NCI-H1694 (cell line): ENCODE results near the gene TTC27.
A peak's percentile ranks its signal among the peaks of the same experiment; 100 is the strongest.
"Not testable (repeated sequence)": the region's sequence is repeated elsewhere in the genome, so short reads cannot be mapped to it uniquely, and the experiment has no call there.

Experiments used
- DNase-seq: peaks from one replicate; lab custom pipeline; 2025; lab: John Stamatoyannopoulos, UW

The TTC27 gene

DNA sequence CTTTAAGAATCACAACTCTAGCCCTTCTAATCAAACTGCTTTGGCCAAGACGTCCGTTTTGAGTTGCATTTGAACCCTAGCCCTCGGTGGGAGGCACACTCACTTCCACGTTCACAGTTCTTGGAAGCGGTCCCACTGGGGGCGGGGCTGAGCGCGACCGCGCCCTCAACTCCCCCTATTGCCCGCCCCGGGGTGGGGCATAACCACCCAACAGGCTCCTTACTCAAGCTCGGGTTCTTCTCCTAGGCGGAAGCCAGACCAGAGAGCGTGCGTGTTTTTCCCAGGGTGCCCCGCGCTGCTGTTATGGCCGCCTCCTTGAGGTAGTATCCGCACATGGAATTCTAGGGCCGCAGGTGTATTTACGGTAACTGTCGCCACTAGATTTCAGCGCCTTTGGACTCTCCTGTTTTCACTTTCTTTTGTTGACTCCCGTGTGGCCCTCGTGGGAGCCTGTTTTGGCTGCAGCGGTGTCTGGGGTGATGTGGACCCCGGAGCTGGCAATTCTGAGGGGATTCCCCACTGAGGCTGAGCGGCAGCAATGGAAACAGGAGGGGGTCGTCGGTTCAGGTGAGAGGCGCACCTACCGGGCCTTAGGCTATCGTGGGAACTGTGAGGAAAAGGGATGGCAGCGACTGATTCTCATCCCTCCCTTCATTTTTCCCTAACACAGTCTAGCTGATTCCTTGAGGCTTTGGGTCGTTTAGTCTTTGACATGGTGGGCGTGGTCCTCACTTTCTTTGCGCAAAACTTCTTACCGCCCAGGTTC, at the start of gene TTC27:
TTC27 (plus strand) TSS at position 237 of the 766 bp plus-strand sequence; CDS start at position 480, 243 bp downstream.
- peak; percentile 79 for DNase-seq

DNA sequence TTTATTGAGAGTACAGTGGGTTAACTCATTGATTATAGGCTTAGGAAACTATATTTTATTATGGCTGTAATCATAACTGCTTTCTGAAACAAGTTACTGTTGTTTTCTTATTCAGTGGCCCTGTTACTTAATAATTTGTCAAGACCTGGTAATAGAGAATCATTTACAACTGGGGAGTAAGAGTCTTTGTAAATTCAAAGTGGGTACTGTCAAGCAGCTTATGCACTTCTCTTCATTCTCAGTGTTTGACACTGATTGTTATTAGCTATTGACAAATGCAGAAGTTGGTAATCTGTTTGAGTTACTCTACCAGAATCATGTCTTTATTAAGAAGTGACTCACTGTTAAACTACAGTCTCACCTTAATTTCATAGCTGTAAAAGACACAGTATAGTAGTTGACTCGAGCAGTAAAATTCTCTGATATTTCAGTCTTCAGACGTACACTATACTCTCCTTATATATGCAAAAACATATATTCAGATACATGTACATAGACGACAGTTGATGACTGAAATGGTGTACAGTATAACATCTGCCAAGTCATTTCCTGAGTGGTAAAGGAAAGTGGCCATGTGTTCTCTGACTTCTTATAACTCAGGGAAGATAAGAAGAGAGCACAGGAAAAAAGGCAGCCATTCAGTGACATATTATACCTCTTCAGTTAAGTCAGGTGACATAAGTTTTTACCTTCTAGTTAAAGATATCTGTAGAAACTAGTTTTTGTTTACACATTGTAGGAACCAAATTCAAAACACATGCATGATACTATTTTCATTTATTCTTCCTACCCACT, 36.0 kb upstream of the TTC27 start:
- no peak for DNase-seq

DNA sequence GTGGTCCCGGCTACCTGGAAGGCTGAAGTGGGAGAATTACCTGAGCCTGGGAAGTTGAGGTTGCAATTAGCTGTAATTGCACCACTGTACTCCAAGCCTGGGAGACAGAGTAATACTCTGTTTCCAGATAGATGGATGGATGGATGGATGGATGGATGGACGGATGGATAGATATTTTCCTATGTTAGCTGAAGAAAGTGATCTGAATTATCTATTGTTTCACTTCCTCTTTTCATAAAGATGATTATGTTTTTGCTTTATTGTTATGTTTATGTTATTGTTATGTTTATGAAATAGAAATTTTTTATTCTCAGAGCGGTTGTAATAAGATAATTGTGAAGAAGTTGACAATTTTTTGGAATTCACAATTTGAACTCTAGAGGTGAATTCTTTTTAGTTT, 33.3 kb upstream of the TTC27 start:
- no peak for DNase-seq

DNA sequence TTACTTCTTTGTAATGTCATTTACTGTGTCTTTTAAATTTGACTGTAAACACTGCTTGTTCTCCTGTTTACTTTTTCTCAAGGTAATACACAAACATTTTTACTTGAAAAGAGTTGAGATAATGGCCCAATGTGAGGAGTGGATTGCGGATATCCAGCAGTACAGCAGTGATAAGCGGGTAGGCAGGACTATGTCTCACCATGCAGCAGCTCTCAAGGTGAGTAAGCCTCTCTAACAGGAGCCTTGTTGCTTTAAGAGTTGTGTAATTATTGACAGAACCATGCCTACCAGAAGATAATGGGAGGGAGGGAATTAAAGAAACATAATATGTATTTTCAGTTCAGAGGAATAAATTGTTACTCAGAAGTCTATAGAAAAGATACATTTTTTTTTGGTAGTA, 16.5 kb upstream of the TTC27 start:
- no peak for DNase-seq

DNA sequence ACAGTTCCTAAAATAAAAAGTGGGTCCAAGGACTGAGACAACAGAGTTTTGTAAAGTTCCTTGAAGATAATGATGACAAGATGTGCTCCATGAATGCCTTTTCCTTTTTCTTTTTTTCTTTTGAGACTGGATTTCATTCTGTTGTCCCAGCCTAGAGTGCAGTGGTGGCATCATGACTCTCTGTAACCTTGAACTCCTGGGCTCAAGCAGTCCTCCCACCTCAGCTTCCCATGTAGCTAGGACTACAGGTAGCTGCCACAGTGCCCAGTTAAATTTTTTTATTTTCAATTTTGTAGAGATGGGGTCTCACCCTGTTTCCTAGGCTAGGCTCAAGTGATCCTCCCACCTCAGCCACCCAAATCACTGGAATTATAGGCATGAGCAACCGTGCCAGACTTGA, 16.1 kb upstream of the TTC27 start:
- DNase-seq = no peak

DNA sequence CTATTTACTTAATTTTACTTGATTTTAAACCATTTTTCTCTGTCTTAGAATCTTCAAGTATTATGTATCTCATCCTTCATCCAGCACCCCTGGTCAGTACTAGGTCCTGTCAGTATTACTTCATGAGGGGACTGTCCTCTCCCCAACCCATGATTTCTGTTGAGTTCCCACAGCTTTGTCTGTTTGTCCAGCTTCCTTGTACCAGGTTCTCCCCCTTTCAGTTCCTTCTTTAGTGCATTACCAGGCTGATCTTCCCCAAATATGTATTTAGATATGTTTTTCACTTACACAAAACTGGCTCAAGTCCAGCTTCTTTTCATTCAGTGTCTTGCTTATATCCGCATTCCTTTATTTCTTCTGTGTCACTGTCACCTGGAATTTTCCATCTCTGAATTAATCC, 13.8 kb upstream of the TTC27 start:
- no peak for DNase-seq

DNA sequence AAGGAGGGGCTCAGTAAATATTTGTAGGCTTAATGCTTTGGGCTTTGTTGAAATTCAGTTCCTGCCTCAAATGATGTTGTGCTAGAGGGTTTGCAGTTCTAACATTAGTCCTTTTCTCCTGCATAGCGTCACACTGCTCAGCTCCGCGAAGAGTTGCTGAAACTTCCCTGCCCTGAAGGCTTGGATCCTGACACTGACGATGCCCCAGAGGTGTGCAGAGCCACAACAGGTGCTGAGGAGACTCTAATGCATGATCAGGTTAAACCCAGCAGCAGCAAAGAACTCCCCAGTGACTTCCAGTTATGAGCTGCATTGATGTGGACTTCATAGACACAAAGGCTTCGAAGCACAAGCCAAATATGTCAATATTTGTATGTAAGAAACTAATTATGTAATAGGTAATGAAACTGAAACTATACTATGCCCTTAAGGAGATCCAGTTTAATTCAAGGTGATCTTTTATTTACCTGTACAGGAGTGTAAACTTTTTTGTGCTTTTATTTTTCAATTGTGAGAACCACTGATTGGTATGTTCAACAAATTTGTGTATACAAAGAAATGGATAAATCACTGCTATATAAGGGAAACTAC, 10.2 kb upstream of the TTC27 start:
- no peak for DNase-seq

DNA sequence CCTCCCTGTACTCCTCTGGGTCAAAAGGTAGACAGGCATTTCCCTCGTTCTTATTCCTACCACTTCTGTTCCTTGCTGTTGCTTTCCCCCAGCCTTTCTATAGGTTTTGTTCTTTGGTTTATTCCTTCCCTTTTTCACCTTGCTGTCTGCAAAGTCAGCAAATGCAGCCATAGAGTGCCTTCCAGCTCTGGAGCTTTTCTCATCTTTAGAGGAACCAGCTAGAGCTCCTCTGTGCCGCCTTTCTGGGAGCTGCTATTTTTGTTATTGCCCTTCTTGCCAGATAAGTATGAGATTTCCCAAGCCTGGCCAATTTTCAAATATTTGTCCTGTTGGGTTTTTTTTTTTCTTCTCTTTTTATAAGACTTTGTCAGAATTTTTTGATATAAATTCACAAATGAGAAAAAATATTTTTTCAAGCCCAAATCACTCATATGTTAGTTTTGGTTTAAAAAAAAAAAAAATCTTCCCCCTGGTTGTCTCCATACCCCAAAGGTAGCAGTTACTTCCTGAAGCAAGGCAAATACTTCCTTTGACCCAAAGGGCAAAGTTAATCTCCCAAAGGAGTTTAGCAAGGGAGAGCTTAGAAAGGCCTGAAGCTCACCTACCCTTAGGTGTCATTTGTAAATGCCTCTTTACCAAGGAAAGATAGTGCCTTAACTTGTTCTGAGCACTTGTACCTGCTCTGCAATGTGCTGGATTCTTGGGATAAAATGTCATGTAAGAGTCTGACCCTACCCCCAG, 5.1 kb upstream of the TTC27 start:
- no peak for DNase-seq

DNA sequence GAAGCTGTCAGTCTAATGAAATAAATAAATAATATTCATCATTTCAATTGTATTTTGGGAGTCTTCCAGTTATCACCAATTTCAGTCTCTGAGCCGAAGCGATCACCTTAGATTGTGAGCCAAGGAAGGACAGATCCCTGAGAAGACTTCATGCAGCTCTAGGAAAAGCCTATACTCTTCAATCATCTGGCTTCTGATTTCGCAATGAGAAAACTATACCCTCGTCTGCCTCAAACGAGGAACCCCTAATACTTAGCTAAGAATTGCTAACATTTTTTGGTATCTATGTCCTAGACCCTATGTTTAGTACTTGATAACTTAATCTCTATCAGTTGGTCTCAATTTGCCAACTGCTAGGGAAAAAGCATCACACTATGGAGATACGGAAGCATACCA, 4.5 kb upstream of the TTC27 start:
- DNase-seq = no peak

DNA sequence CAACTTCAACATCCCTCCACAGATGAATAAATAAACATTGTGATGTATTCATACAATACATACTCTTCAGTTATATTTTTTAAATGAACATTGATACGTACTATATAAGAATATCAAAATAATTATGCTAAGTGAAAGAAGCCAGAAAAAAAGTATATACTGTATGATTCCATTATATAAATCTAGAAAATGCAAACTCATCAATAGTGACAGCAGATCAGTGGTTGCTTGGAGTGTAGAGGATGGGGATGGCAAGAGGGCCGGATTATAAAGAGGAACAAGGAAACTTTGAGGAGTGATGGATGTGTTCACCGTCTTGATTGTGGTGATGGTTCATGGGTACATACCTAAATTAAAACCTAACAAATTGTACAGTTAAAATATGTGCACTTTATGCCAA, 3.0 kb upstream of the TTC27 start:
- DNase-seq = no peak

DNA sequence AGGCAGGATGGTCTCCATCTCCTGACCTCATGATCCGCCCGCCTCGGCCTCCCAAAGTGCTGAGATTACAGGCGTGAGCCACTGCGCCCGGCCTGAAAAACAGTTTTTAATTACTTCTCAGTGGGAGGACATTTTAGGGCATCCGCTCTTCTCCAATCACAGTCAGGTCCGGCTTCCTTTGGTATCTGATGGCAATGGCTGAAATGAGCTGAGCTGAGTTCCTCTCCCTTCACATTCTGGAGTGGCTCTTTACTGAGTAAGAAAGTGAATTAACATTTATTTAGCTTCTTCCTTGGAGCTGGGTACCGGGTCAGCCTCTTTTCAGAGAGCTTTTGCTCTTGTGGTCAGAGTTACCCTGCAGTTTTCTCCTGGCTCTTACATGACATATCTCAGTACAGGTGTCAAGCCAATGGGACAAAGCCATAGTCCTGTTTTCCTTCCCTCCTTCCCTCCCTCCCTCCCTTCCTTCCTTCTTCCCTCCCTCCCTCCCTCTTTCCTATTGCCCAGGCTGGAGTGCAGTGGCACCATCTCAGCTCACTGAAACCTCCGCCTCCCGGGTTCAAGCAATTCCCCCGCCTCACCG, 1.1 kb upstream of the TTC27 start:
- DNase-seq = no peak

DNA sequence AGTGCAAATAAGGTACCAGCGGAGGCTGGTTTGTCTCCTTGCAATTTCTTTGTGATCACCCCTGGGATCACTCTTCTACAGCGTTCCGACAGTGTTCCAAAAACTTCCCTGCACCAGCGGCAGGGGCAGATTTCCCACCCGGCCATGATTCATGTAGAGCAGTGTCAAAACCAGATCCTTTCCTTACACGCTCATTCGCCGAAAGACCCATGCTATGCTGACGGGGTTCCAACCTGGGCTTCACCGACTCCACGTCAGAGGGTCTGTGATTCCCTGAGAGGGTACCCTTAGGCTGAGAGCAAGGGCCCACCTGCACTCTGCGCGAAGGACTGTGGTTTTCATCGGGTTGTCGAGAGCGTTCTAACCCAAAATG, 423 bp upstream of the TTC27 start:
- DNase-seq = no peak

DNA sequence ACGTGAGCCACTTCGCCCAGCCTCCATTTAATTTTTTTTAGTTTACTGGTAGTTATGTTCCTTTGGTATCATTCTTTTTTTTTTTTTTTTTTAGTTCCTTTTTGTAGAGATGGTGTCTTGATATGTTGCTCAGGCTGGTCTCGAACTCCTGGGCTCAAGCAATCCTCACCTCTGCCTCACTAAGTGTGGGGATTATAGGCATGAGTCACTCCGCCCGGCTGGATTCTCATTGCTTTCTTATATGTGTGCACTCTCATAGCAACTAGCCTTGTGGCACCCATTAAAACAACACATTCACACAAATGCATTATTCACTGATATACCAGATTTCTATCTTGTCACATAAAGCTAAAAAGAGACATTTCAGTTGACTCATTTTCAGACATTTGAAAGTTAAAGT, 4.2 kb downstream of the TTC27 start:
- no peak for DNase-seq

DNA sequence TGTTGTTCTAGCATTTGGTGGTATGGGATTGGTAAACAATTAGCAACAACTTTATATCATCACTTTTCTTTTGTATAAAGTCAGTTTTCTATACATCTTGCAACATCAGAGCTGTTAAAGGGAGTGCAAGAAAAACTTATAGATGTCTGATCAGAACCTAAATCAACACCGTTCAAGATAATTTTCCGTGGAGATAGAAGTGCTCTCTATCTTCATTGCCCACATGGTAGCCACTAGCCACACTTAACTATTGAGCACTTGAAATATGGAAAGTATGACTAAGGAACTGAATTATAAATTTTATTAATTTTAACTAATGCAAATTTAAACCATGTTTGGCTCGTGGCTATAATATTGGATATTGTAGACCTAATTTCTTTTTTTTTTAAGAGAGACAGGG, 5.2 kb downstream of the TTC27 start:
- no peak for DNase-seq

DNA sequence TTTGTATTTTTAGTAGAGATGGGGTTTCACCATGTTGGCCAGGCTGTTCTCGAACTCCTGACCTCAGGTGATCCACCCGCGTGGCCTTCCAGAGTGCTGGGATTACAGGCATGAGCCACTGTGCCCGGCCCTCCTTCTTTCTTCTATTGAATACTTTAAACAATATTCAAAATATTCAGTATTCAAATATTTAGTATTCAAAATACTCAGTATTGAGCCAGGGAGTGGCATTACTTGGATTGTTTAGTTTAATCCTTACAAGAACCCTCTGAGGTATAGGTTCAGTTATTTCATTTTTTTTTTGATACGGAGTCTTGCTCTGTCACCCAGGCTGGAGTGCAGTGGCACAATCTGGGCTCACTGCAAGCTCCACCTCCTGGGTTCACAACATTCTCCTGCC, 10.7 kb downstream of the TTC27 start:
- DNase-seq = not testable (repeated sequence)

DNA sequence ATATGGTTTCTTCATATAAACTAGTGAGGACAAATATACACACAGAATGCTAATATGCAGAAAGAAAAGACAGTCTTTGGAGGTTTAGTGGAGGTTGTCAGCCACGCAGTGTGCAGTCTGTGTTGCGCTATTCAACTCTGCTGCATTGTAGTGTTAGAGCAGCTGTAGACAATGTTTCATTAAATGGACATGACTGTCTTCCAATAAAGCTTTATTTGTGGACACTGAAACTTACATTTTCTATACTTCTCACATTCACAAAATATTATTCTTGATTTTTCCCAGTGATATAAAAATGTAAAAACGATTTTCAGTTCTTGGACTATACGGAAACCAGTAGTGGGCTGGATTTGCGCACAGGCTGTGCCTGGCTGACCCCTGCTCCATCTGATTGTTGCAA, 13.3 kb downstream of the TTC27 start:
- DNase-seq = no peak

DNA sequence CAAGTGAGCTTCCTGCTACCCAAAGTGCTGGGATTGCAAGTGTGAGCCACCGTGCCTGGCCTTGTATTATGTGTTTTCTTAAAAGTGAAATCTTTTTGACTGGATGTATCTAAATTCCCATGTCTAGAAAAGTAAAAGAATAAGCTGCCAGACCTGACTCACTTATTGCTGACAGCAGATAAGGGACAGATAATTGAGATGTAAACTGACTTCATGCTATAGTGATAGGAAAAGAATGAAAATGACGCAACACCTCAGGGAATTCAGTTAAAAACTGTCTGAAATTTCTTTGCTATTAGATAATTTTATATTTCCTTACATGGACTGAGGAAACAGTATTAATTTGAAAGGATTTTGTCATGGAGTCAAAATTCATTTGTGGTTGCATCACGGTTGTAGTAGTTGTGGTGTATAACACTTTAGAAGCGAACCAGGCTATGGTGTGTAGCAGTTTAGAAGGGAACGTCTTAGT, 19.4 kb downstream of the TTC27 start:
- DNase-seq = no peak

DNA sequence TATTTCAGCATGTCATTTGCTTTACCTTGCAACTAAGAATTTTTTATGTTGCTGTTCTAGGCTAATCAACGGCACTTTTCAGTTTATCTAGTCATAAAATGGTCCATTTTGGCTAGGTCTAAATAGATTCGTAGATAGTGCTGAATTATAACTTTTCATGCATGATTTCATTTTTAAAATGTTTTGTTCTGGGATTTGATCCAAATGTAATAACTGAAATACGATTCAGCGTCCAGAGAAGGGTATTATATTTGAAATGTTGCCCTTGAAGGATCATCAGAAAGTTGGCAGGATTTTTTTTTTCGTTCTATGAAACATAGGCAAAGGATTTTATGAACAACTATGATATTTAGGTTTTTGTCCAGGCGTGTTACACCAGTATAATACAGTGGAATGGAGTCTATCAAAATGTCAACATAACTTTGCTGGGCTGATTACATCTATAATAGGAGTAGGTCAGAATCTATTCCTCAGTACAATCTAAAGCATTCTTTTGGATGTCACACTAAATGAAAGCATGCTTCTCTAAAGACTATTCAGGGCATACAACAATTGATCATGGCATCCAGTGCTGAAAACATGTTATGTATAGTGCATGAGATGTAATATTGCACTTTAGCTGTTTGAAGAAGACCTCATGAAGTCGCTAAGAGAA, 24.8 kb downstream of the TTC27 start:
- DNase-seq = no peak

DNA sequence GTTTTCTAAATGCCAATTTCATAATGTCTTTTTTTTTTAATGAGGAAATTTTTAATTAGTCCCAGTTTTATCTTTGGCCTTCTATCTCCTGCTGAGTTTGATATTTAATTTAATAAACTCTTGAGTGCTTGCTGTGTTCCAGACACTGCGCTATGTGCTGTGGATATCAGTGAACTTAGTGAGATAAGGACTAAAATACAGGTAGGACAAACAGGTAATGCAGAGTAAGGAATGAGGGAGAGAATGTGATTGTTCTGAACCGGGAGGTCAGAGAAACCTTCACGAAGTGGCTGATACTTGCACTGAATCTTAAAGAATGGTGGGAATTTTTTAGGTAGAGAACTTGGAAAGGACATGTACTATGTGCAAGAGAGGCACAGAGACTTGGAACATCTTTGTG, 28.2 kb downstream of the TTC27 start:
- DNase-seq = no peak

DNA sequence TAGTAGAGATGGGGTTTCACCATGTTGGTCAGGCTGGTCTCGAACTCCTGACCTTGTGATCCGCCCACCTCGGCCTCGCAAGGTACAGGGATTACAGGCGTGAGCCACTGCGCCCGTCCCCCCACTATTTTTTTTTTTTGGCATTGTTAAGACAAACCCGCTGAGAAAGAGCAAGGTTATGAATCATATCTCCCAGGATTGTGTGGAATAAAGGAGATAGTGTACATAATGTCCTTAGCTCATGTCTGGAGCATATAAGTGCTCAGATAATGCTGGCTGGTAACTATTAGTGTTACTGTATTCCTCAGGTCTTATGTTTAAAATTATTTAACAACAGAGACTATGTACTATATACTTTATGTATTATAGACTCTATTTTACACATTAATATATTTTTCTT, 36.0 kb downstream of the TTC27 start:
- no peak for DNase-seq

DNA sequence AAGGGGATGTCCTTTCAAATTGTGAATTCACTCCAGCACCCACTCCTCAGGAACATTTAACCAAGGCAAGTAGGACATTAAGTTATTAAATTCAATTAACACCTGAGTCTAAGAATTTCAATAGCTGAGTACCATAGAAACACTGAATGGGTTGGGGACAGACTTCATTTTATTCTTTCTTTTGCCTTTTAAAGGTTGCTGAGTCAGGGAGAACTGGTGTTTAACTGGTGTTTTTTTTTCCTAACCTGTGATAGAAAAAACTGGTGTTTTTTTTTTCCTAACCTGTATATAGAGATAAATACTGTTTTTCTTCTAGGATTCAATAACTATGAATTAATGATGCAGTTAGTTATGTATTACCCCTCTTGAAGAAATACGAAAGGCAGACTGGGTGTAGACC, 38.9 kb downstream of the TTC27 start:
- DNase-seq = no peak

DNA sequence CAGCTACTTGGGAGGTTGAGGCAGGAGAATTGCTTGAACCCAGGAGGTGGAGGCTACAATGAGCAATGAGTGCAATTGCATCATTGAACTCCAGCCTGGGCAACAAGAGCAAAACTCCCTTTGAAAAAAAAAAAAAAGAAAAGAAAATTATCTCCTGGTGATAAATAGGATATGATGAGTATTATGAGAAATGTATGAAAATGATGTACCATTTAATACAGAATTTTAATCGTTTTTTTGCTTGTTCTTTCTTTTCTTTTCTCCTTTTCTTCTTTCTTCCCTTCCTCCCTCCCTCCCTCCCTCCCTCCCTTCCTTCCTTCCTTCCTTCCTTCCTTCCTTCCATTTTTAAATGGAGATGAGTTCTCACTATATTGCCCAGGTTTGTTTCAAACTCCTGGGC, 40.4 kb downstream of the TTC27 start:
- no peak for DNase-seq
